Measurements from ENCODE around the gene RAPGEF2. TPM values are rescaled to one million over a fixed set of nuclear protein-coding genes. Genes with fewer than 3 reads are reported as not detected.

Gene RAPGEF2
- total and polyA plus RNA-seq, 2 of the 8 experiments (the other 6 are each of a cell fraction or from before 2014, with no cell fraction given): 24.4 to 48.6 TPM

DNA sequence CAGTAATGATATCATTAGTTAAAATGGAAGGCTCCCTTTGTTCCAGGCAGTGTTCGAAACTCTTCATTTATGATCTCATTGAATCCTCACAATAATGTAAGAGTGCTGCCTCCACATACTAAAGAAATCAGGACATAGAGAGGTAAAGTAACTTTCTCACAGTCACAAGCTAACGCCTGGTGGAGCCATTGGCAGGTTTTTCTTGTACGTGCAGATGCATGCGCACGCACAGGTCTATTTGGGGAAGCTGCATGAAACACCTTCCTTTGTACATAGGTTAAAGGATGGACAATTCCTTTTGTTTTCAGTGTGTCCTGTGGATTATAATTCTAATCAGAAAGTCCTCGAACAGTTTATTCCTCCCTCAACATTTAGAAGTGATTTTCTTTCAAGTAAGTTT is 176.2 kb downstream of the RAPGEF2 start:
- no peak overlapping the region for H3K4ac ChIP-seq (replicated peaks; ENCODE audit: insufficient read length, low read depth, low read length)
- no peak overlapping the region for H2BK20ac ChIP-seq (ENCODE audit: low read length)
- FAIRE-seq (no peak), DNase-seq (ENCODE audit: low read depth in 1 of 2, low spot score in 2 of 2) (no peak)
- no peak overlapping the region for H3K18ac ChIP-seq (ENCODE audit: extremely low read depth, low read length)
- H3K9me3 ChIP-seq (ENCODE audit: insufficient read depth in 2 of 2, low read depth in 1 of 2, low read length in 1 of 2): no peaks in the 10 kb centered on the region
- H3K79me2 ChIP-seq (ENCODE audit: control insufficient read depth in 1 of 2, insufficient read depth in 2 of 2, low read length in 2 of 2): no peaks in the 10 kb centered on the region; a peak in 1 of 4 replicates
- POLR2A ChIA-PET (ENCODE audit: partially characterized antibody): no interaction called here
- H4K5ac ChIP-seq (ENCODE audit: insufficient read length, low read depth, low read length): no peak overlapping the region
- H3K36me3 ChIP-seq (ENCODE audit: control insufficient read depth in 2 of 4, insufficient read depth in 4 of 4, low read length in 3 of 4): no peaks in the 10 kb centered on the region
- H3K14ac ChIP-seq (ENCODE audit: insufficient read length): no peak overlapping the region
- no peak overlapping the region for H2BK15ac ChIP-seq (ENCODE audit: low read length)
- no peaks in the 10 kb centered on the region for H3K79me1 ChIP-seq (ENCODE audit: low read depth, low read length)
- no peak overlapping the region for H4K8ac ChIP-seq (ENCODE audit: extremely low read depth, insufficient read depth, low read length)
- H2BK5ac ChIP-seq (ENCODE audit: low read depth, low read length): no peak overlapping the region
- no peaks in the 10 kb centered on the region for H3K23me2 ChIP-seq (ENCODE audit: low read depth, low read length)
- H3K27me3 ChIP-seq (replicated peaks in 1 of 4; ENCODE audit: control insufficient read depth in 3 of 4, extremely low read depth in 1 of 4, insufficient read depth in 3 of 4, low read length in 3 of 4): no peaks in the 10 kb centered on the region
- no peak overlapping the region for H3K23ac ChIP-seq (ENCODE audit: insufficient read length)
- TF ChIP-seq, protein P1, sequence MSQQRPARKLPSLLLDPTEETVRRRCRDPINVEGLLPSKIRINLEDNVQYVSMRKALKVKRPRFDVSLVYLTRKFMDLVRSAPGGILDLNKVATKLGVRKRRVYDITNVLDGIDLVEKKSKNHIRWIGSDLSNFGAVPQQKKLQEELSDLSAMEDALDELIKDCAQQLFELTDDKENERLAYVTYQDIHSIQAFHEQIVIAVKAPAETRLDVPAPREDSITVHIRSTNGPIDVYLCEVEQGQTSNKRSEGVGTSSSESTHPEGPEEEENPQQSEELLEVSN (IDR thresholded peaks at IDR 0.05): no peak
- TF ChIP-seq, protein P2, sequence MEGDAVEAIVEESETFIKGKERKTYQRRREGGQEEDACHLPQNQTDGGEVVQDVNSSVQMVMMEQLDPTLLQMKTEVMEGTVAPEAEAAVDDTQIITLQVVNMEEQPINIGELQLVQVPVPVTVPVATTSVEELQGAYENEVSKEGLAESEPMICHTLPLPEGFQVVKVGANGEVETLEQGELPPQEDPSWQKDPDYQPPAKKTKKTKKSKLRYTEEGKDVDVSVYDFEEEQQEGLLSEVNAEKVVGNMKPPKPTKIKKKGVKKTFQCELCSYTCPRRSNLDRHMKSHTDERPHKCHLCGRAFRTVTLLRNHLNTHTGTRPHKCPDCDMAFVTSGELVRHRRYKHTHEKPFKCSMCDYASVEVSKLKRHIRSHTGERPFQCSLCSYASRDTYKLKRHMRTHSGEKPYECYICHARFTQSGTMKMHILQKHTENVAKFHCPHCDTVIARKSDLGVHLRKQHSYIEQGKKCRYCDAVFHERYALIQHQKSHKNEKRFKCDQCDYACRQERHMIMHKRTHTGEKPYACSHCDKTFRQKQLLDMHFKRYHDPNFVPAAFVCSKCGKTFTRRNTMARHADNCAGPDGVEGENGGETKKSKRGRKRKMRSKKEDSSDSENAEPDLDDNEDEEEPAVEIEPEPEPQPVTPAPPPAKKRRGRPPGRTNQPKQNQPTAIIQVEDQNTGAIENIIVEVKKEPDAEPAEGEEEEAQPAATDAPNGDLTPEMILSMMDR (IDR thresholded peaks at IDR 0.05; ENCODE audit: control extremely low read depth in 1 of 3, insufficient read depth in 1 of 3, low read depth in 1 of 3, low read length in 3 of 3): no peak
- TF ChIP-seq KDM5A (IDR thresholded peaks at IDR 0.05; ENCODE audit: low read length) (no peak), SIN3A (conservative IDR thresholded peaks at IDR 0.05 in 1 of 2, IDR thresholded peaks at IDR 0.05 in 1 of 2; ENCODE audit: low read depth in 1 of 2, low read length in 2 of 2) (no peak), NANOG (IDR thresholded peaks at IDR 0.05; ENCODE audit: insufficient read depth, low read depth, low read length, poor library complexity, severe bottlenecking) (no peak), CEBPB (IDR thresholded peaks at IDR 0.05; ENCODE audit: low read depth, low read length) (no peak), ASH2L (IDR thresholded peaks at IDR 0.05; ENCODE audit: low read length) (no peak), SP4 (IDR thresholded peaks at IDR 0.05; ENCODE audit: low read length) (no peak), KDM4A (IDR thresholded peaks at IDR 0.05; ENCODE audit: low read depth, low read length, severe bottlenecking) (no peak)
- no peak overlapping the region for H3K27ac ChIP-seq (ENCODE audit: low read depth, low read length)
- peaks cover 0 to 2% of the 10 kb centered on the region in 2 experiments for H4K20me1 ChIP-seq (replicated peaks in 1 of 2; ENCODE audit: control insufficient read depth in 1 of 2, insufficient read depth in 2 of 2, low read length in 2 of 2)
- no peak overlapping the region for H3K4me3 ChIP-seq (ENCODE audit: extremely low read depth in 1 of 4, insufficient read depth in 2 of 4, low read depth in 3 of 4, low read length in 4 of 4)
- H2BK12ac ChIP-seq (ENCODE audit: low read depth, low read length): no peak overlapping the region
- WGBS, 2 experiments (ENCODE audit: extremely low coverage in 1 of 2, insufficient coverage in 1 of 2, insufficient read length in 1 of 2, insufficient replicate concordance in 2 of 2, low coverage in 1 of 2, low lambda C conversion rate in 2 of 2, missing lambda C conversion rate in 1 of 2): 95% methylated on average over 6 of the region's 6 CpGs; no CpG with 5 or more reads in 1 of the 2 experiments
- H3K9ac ChIP-seq (replicated peaks in 1 of 4; ENCODE audit: extremely low read depth in 1 of 4, low read depth in 3 of 4, low read length in 3 of 4): no peak overlapping the region
- H2AFZ ChIP-seq (ENCODE audit: low read length): no peak overlapping the region
- H3K4me1 ChIP-seq (replicated peaks in 1 of 4; ENCODE audit: control insufficient read depth in 3 of 4, insufficient read depth in 4 of 4, low read length in 3 of 4): peaks cover 0 to 4% (median 1%) of the 10 kb centered on the region in 4 experiments; a peak in 2 of 7 replicates
- H3K4me2 ChIP-seq (ENCODE audit: insufficient read depth in 1 of 2, low read depth in 2 of 2, low read length in 2 of 2): no peak overlapping the region
- CTCF ChIA-PET (ENCODE audit: partially characterized antibody): interaction anchor here (0.6 to 1.7 kb wide), 3 partner anchors 20 to 87 kb away, joined by 3 to 4 read pairs (median 3); no protein-coding TSS in a partner anchor
- H4K91ac ChIP-seq (replicated peaks; ENCODE audit: insufficient read length, low read length): no peak overlapping the region
- no peak overlapping the region for H2BK120ac ChIP-seq (replicated peaks; ENCODE audit: low read depth, low read length)
- no peak overlapping the region for H2AK5ac ChIP-seq (ENCODE audit: low read depth, low read length)
- H3K56ac ChIP-seq (replicated peaks; ENCODE audit: insufficient read length, low read depth, low read length): no peak overlapping the region

Data from H1 (cell line).